GM15510 (cell line): ENCODE data around the gene CYP2U1.

Experiments used
- POLR2A ChIP-seq: IDR thresholded peaks from 3 replicates; pipeline ENCODE4 v1.6.1; 2011; ENCODE audit warnings: borderline replicate concordance; ENCODE audit not compliant: insufficient read length; ENCODE audit errors: extremely low read depth

Gene CYP2U1

DNA sequence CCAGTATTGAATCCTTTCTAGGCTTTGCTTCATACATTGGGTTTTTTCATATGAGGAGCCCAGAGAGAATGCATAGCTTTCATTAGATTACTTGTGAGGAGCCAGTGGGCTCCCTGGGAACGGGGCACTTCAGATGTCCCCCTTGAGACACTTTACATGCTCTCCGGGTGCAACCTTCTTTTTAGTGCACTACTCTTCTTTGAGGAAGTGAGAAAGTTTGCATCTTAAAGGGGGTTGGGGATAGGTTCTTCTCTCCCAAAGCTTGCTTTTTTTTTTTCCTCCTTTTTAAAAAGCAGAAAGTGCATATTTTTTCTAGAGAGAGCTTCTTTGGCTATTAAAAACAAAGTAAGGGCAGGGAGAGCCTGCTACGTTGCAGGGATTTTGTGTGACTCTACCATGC, 62.6 kb downstream of the CYP2U1 start:
- no peak for TF ChIP-seq POLR2A

DNA sequence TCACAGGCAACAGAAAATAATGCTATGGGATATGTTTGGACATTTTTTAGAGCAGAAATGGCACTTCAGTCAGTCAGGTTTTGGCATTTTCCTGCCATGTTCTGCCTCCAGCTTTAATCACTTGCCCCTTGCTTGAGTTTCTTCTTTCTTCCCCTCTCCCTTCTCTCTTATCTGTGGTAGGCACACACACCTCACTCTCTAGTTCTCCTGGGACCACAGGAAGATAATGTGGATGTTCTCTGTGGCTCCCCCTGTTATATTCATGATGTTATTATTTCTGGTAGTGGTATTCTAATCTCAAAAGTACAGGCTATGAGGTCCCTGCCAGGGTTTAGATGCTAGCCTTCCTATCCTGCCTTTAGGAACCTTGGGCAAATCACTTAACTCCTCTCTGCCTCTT, 63.5 kb downstream of the CYP2U1 start:
- no peak for TF ChIP-seq POLR2A

DNA sequence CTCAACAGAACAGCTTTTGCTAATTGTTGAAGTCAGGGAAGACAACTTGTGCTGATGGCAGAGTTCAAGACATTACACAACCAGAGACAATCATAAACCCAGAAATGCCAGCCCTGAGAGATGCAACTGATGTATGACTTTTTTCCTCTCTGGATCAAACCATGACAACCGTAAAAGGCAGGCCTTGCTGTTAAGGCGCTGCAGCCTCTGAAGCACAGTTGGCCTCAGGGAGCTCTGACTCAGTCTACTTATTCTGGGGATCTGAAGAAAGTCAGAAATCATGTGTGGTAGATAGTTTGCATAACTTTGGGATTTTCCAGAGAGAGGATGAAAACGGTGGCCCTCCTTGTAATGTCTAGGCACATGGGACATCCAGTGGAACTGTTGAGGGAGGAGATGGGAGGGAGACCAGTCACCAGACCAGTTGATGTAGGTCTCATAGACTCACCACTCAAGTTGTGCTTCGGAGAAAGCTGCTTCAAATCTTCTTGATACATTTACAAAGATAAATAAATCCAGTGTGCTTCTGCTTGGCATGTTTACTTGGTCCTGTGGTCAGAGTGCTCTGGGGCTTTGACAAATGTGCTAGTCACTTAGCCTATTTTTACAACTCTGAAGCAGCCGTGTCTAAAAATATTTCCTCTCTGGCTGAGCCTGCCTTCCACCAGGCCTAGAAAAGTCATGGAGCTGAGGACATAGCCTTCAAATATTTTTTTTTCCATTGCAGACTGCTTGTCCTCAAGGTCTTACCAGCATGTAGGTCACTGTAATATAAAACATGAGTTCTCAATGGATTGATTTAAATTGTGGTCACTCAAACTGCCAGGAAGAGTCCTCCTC, 65.8 kb downstream of the CYP2U1 start:
- no peak for TF ChIP-seq POLR2A

DNA sequence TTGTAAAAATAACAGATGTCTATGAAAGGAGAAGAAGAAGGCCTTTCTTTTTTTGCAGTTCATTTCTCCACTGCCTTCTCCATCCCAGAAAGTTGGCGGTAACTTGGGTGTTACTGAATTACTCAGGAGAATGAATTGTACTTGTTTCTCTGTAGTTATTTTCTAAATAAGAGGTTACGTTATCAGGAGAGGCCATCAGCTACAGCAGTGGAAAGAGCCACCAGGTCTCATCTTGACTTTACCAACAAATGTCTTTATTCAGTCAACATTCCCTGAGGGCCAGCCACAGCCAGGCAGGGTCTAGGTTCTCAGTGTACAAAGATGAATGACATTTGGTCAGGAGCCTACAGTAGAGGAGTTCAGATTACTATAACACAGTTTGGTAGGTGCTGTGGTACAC, 66.4 kb downstream of the CYP2U1 start:
- TF ChIP-seq POLR2A, result no peak

DNA sequence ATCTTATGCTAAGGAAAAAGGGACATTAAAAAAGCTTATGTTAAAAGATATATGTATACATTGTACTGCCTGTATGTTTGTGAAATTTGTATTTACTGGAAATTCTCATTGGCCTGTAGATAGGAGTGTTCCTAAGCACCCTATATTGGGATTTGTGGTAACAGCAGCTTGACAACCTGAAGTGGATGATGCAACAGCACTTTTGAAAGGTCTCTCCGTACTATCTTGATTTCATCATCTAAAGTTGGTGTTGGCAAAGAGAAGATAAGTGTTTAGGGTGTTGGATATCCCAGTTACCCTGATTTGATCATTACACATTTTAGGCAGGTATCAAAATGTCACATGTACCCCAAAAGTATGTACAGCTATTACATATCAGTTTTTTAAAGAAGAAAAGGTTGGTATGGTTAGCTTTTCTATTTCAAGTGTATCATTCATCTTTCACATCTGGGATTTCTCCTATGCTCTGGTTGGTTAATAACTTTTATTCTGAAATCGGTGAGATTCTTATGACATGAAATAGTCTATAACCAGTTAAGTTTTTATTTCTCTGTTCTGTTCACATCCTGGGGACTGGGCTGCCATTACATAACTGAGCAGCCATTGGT, 68.7 kb downstream of the CYP2U1 start:
- no peak for TF ChIP-seq POLR2A

DNA sequence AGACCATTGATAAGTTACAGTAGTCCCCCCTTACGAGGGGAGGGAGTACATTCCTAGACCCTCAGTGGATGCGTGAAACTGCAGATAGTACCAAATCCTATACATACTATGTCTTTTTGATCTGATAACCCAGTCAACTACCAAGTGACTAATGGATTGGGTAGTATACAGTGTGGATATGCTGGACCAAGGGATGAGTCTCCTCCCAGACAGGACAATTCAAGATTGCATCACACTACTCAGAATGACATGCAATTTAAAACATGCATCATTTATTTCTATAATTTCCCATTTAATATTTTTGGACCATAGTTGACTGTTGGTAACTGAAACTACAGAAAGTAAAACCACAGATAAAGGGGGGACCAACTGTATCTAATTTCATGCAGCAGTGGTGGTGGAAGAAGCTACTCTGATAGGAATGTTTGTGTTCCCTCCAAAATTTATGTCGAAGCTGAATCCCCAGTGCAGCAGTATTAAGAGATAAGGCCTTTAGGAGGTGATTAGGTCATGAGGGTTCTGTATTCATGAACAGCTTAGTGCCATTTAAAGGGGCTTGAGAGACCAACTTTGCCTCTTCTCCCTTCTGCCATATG, 70.3 kb downstream of the CYP2U1 start:
- TF ChIP-seq POLR2A, result no peak
